H9 (cell line): ENCODE measurements around the gene NHS. TPM values are rescaled to one million over a fixed set of nuclear protein-coding genes. Genes with fewer than 3 reads are reported as not detected.

Source experiments
- DNase-seq: peaks from one replicate; pipeline ENCODE4 v3.0.0-alpha.2; 2017
- H2AFZ ChIP-seq: one replicate; pipeline ENCODE4 v1.6.1; 2013; ENCODE audit warnings: mild to moderate bottlenecking, low read length, control low read depth, moderate library complexity
- H2AK5ac ChIP-seq: 2 replicates; pipeline ENCODE4 v1.6.1; 2013; ENCODE audit warnings: low read length, control low read depth, mixed read lengths; ENCODE audit not compliant: insufficient read length
- H2BK120ac ChIP-seq: one replicate; pipeline ENCODE4 v1.6.1; 2013; ENCODE audit warnings: low read depth, mild to moderate bottlenecking, low read length, control low read depth, inconsistent platforms; ENCODE audit not compliant: poor library complexity, severe bottlenecking
- H2BK12ac ChIP-seq: 2 replicates; pipeline ENCODE4 v1.6.1; 2013; ENCODE audit warnings: low read length, control low read depth, mixed read lengths, low read depth; ENCODE audit not compliant: insufficient read length
- H2BK15ac ChIP-seq: 2 replicates; pipeline ENCODE4 v1.6.1; 2013; ENCODE audit warnings: low read depth, low read length, control low read depth
- H2BK20ac ChIP-seq: one replicate; pipeline ENCODE4 v1.6.1; 2013; ENCODE audit warnings: low read depth, mild to moderate bottlenecking, low read length, control low read depth, inconsistent platforms; ENCODE audit not compliant: poor library complexity, severe bottlenecking
- H2BK5ac ChIP-seq: 2 replicates; pipeline ENCODE4 v1.6.1; 2013; ENCODE audit warnings: low read length, control low read depth, mixed read lengths; ENCODE audit not compliant: insufficient read length
- H3K14ac ChIP-seq: 2 replicates; pipeline ENCODE4 v1.6.1; 2013; ENCODE audit warnings: low read length, control low read depth; ENCODE audit not compliant: insufficient read depth
- H3K18ac ChIP-seq: 2 replicates; pipeline ENCODE4 v1.6.1; 2013; ENCODE audit warnings: low read depth, mild to moderate bottlenecking, mixed read lengths, low read length, control low read depth; ENCODE audit not compliant: insufficient read length
- H3K23ac ChIP-seq: 2 replicates; pipeline ENCODE4 v1.6.1; 2013; ENCODE audit warnings: low read length, control low read depth, mixed read lengths, low read depth; ENCODE audit not compliant: insufficient read length
- H3K23me2 ChIP-seq: 2 replicates; pipeline ENCODE4 v1.6.1; 2013; ENCODE audit warnings: low read depth, mild to moderate bottlenecking, mixed read lengths, low read length, control low read depth; ENCODE audit not compliant: insufficient read length, poor library complexity, severe bottlenecking
- H3K27ac ChIP-seq: 2 replicates; pipeline ENCODE4 v1.5.1; 2013; ENCODE audit warnings: low read length, control low read depth, mixed read lengths, low read depth; ENCODE audit not compliant: insufficient read length
- H3K27me3 ChIP-seq: 2 replicates; pipeline ENCODE4 v1.6.1; 2013; ENCODE audit warnings: low read length, control low read depth, inconsistent platforms; ENCODE audit not compliant: insufficient read depth
- H3K4ac ChIP-seq: 2 replicates; pipeline ENCODE4 v1.6.1; 2013; ENCODE audit warnings: low read depth, mild to moderate bottlenecking, control low read depth, inconsistent platforms, low read length, moderate library complexity
- H3K4me1 ChIP-seq: 2 replicates; pipeline ENCODE4 v1.6.1; 2013; ENCODE audit warnings: low read length, control low read depth, inconsistent platforms; ENCODE audit not compliant: insufficient read depth
- H3K4me2 ChIP-seq: 2 replicates; pipeline ENCODE4 v1.6.1; 2013; ENCODE audit warnings: low read length, control low read depth, mixed read lengths; ENCODE audit not compliant: insufficient read length, insufficient read depth
- H3K56ac ChIP-seq: 2 replicates; pipeline ENCODE4 v1.6.1; 2013; ENCODE audit warnings: low read depth, mild to moderate bottlenecking, mixed read lengths, low read length, control low read depth; ENCODE audit not compliant: insufficient read length
- H3K79me1 ChIP-seq: 2 replicates; pipeline ENCODE4 v1.6.1; 2013; ENCODE audit warnings: low read depth, mild to moderate bottlenecking, moderate library complexity, low read length, control low read depth, inconsistent platforms; ENCODE audit not compliant: insufficient read depth, poor library complexity, severe bottlenecking
- H3K79me2 ChIP-seq: 2 replicates; pipeline ENCODE4 v1.6.1; 2013; ENCODE audit warnings: low read length, control low read depth, inconsistent platforms; ENCODE audit not compliant: insufficient read depth
- H3K9ac ChIP-seq: 2 replicates; pipeline ENCODE4 v1.6.1; 2013; ENCODE audit warnings: low read length, control low read depth, mixed read lengths; ENCODE audit not compliant: insufficient read length; ENCODE audit errors: extremely low read depth
- H3K9me3 ChIP-seq: one replicate; pipeline ENCODE4 v1.6.1; 2013; ENCODE audit warnings: low read depth, low read length, inconsistent platforms; ENCODE audit not compliant: control insufficient read depth
- H3T11ph ChIP-seq: one replicate; pipeline ENCODE4 v1.6.1; 2013; ENCODE audit warnings: mild to moderate bottlenecking, low read length, control low read depth, inconsistent platforms
- H4K20me1 ChIP-seq: one replicate; pipeline ENCODE4 v1.6.1; 2013; ENCODE audit not compliant: control insufficient read depth, insufficient read length, insufficient read depth
- H4K5ac ChIP-seq: 2 replicates; pipeline ENCODE4 v1.6.1; 2013; ENCODE audit warnings: low read depth, mild to moderate bottlenecking, mixed read lengths, low read length, control low read depth; ENCODE audit not compliant: insufficient read length
- H4K8ac ChIP-seq: replicated peaks from 2 replicates; pipeline ENCODE4 v1.6.1; 2013; ENCODE audit warnings: low read length, control low read depth, mixed read lengths, low read depth; ENCODE audit not compliant: insufficient read length
- H4K91ac ChIP-seq: 2 replicates; pipeline ENCODE4 v1.6.1; 2013; ENCODE audit warnings: low read depth, mild to moderate bottlenecking, moderate library complexity, mixed read lengths, low read length, control low read depth; ENCODE audit not compliant: insufficient read length
- H3K27ac Mint-ChIP-seq, 3 experiments: 2 replicates in 2 of 3; 3 replicates in 1 of 3; pipeline ENCODE4 v1.8.0; 2020 to 2021; ENCODE audit warnings: mixed read lengths in 3 of 3, mild to moderate bottlenecking in 1 of 3, moderate library complexity in 1 of 3
- H3K27me3 Mint-ChIP-seq: 2 replicates; pipeline ENCODE4 v1.8.0; 2021; ENCODE audit warnings: low read depth, mild to moderate bottlenecking, moderate library complexity, mixed read lengths
- H3K36me3 Mint-ChIP-seq, 3 experiments: 2 replicates in 2 of 3; 3 replicates in 1 of 3; pipeline ENCODE4 v1.8.0; 2020 to 2021; ENCODE audit warnings: low read depth in 3 of 3, mixed read lengths in 3 of 3; ENCODE audit not compliant: insufficient read depth in 1 of 3
- H3K4me1 Mint-ChIP-seq, 2 experiments: 2 replicates each; pipeline ENCODE4 v1.8.0; 2020; ENCODE audit warnings: mixed read lengths in 2 of 2
- H3K4me3 Mint-ChIP-seq, 2 experiments: 2 replicates in 1 of 2; 3 replicates in 1 of 2; pipeline ENCODE4 v1.8.0; 2020 to 2021; ENCODE audit warnings: mild to moderate bottlenecking in 2 of 2, mixed read lengths in 2 of 2, moderate library complexity in 1 of 2
- H3K9me3 Mint-ChIP-seq, 2 experiments: 2 replicates in 1 of 2; 3 replicates in 1 of 2; pipeline ENCODE4 v1.8.0; 2020; ENCODE audit warnings: mild to moderate bottlenecking in 2 of 2, mixed read lengths in 2 of 2, moderate library complexity in 1 of 2
- CTCF ChIP-seq: fragments of 200-600 bp; sonication (generic); conservative IDR thresholded peaks from 3 replicates; pipeline ENCODE4 v1.8.0; 2021; ENCODE audit warnings: antibody characterized with exemption, mild to moderate bottlenecking
- WGBS: extraction: QIAGEN DNeasy Blood & Tissue Kit; methylation state at CpG from one replicate; pipeline ENCODE4 v1.1.7; 2013; ENCODE audit warnings: missing lambda C conversion rate, low lambda C conversion rate, mixed read lengths; ENCODE audit not compliant: insufficient read length; ENCODE audit errors: extremely low coverage; 5-methylcytosine and 5-hydroxymethylcytosine counted together
- total RNA-seq: library from RNA; stranded (reverse); gene quantifications from 2 replicates; pipeline ENCODE4 v1.2.1, GENCODE V29; 2021

Gene NHS
- total RNA-seq, 1 experiment from 2014 or later, result 8.7 TPM

- Histone ChIP-seq H2BK20ac (no peak overlapping the region), H3T11ph (no peak overlapping the region), H3K27me3 (no peaks in the 10 kb centered on the region), H4K20me1 (no peaks in the 10 kb centered on the region), H3K4me2 (no peak overlapping the region), H3K4me1 (peaks cover 20% of the 10 kb centered on the region), H2AFZ (no peak overlapping the region), H4K5ac (no peak overlapping the region), H2BK12ac (no peak overlapping the region), H3K18ac (no peak overlapping the region), H3K23ac (no peak overlapping the region), H3K56ac (no peak overlapping the region), H2AK5ac (no peak overlapping the region), H3K14ac (no peak overlapping the region), H3K27ac (no peak overlapping the region), H3K79me2 (no peaks in the 10 kb centered on the region), H3K79me1 (no peaks in the 10 kb centered on the region), H4K8ac (no peak overlapping the region), H2BK5ac (no peak overlapping the region), H2BK120ac (no peak overlapping the region), H3K23me2 (no peaks in the 10 kb centered on the region), H3K9ac (no peak overlapping the region), H3K9me3 (no peaks in the 10 kb centered on the region), H4K91ac (no peak overlapping the region), H3K4ac (no peak overlapping the region), H2BK15ac (no peak overlapping the region)
- peaks cover 4 to 6% of the 10 kb centered on the region in 2 experiments; a peak in 4 of 5 replicates for H3K9me3 Mint-ChIP-seq
- H3K36me3 Mint-ChIP-seq, result peaks cover 0 to 1% (median 0%) of the 10 kb centered on the region in 3 experiments; a peak in 2 of 7 replicates
- no peak for TF ChIP-seq CTCF
- peaks cover 55 to 65% of the 10 kb centered on the region in 2 experiments for H3K4me1 Mint-ChIP-seq
- H3K27ac Mint-ChIP-seq, result no peak overlapping the region
- WGBS, result no CpG with 5 or more reads among the region's 4 CpGs
- no peak for DNase-seq
- no peak overlapping the region for H3K4me3 Mint-ChIP-seq
- peaks cover 23% of the 10 kb centered on the region for H3K27me3 Mint-ChIP-seq
Measured at GRCh38 chrX:17412692-17413091, 37.7 kb downstream of the NHS start.
